NCI-H226 (cell line): ENCODE data around the gene ACTN4.

Experiments
- DNase-seq: peaks from one replicate; pipeline ENCODE4 v3.0.0-alpha.2; 2015

ACTN4 gene

GRCh38 chr19:38638461-38638860 lies 9.0 kb upstream of the ACTN4 start:
- no peak for DNase-seq

- no peak for DNase-seq
Observed at GRCh38 chr19:38639679-38640078, 7.8 kb upstream of the ACTN4 start.

DNA sequence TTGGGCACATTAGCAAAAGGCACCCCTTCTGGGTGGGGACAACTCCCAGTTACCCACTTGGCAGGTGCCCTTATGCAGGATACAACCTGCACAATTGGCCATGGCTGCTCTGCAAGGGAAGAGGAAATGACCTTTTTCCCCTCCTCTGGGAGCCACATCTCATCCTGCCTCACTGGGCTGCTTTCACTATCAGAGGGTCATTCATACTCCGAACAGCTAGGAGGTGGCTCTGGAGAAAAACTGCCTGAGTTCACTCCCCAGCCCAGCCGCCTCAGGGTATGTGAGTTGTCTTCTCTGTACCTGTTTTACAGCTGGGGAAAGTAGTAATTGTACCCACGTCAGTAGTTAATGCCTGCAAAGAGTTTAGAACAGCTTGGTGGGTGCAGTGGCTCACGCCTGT lies 7.1 kb upstream of the ACTN4 start:
- DNase-seq = no peak

GRCh38 chr19:38642176-38642575 lies 5.3 kb upstream of the ACTN4 start:
- no peak for DNase-seq

DNA sequence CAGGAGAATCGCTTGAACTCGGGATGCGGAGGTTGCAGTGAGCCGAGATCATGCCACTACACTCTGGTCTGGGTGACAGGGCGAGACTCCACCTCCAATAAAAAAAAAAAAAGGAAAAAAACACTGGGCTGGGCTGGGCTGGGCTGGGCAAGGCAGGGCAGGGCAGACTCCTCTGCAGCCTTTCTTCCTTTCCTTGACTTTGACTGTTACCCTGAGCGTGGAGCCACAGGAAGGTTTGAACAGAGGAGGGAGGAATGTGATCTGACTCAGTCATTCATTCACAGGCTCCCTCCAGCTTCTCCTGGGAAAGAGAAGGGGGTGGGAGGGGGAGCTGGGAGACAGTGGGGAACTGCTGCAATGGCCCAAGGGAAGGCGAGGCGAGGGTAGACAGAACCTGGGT lies 2.7 kb upstream of the ACTN4 start:
- DNase-seq = no peak

- no peak for DNase-seq
Observed at GRCh38 chr19:38647966-38648768, 718 bp downstream of the ACTN4 start.

DNA sequence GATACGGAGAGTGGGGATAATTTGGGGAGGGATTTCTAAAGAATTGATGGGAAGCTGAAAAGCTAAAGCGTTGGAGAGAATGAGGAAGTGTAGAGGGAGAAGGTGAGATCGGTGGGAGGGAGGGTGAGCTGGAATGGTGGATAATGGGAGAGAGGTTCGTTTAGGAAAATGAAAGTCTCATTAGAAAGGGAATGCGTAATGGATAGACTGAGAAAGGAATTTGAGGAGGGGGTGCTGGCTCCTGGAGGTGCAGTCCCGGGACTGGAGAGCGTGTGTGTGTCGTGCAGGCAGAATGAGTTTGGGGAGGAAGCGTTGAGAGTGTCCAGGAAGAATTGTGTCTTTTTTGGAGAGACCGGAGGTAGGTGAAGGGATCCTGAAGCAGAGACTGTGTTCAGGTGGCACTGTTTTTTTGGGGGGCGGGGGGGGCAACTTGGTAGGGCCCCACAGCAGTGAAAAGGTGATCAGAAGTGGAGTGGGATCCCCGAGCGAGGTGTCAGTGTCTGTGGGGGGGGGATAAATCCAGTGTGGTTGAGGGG lies 1.4 kb downstream of the ACTN4 start:
- no peak for DNase-seq

- DNase-seq = peak; percentile 82
Observed at GRCh38 chr19:38649305-38650171, 2.1 kb downstream of the ACTN4 start.

- DNase-seq = no peak
Observed at GRCh38 chr19:38650172-38650775, 2.8 kb downstream of the ACTN4 start.

- DNase-seq = peak; percentile 38
Observed at GRCh38 chr19:38650911-38651584, 3.6 kb downstream of the ACTN4 start.

GRCh38 chr19:38653028-38653571 lies 5.7 kb downstream of the ACTN4 start:
- no peak for DNase-seq

DNA sequence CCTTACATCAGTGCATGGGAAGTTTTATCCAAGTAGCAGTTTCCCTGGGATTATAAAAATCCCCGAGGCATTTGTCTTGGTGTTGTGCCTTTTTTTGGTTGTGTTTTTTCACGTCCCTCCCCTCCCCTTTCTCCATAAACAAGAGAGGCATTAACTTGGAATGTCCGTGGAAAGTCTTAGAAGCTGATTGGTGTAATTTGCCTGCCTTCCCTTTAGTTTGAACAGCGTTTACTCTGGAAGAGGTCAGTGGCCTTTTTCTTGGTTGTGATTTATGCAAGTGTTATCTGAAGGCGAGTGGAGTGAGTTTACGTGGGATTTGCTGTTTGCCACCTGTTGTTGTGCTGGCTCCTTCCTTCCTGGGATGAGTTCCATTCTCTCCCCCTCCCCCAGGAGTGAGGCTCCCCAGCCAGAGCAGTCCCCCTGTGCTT lies 7.2 kb downstream of the ACTN4 start:
- peak; percentile 28 for DNase-seq

DNA sequence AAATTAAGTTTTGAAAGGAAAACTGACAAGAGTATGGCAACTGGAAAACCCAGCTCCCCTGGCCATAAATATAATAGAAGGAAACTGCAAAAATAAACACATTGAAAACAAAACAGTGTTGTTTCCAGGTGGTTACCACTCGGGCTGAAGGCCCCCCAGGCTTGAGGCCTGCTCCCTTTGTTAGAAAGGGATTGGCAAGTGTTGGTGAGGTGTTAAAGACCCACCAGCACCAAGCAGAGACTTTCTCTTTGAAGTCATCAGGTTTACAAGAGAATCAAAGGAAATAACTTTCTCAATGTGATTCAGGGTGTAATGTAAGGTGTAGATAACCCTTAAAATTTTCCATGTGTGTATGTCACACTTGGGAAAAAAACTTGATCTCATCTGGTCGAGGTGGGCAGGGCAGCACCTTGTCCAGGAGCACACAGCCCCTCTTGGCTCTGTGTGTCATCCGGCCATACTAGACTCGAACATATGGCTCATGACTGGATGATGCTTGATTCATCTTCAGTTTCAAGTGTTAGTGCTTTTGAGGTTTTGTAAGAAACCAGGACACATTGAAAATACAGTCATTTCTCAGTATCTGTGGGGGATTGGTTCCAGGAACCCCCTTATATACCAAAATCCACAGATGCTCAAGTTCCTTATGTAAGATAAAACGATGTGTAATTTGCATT lies 7.8 kb downstream of the ACTN4 start:
- DNase-seq = peak; percentile 39

DNA sequence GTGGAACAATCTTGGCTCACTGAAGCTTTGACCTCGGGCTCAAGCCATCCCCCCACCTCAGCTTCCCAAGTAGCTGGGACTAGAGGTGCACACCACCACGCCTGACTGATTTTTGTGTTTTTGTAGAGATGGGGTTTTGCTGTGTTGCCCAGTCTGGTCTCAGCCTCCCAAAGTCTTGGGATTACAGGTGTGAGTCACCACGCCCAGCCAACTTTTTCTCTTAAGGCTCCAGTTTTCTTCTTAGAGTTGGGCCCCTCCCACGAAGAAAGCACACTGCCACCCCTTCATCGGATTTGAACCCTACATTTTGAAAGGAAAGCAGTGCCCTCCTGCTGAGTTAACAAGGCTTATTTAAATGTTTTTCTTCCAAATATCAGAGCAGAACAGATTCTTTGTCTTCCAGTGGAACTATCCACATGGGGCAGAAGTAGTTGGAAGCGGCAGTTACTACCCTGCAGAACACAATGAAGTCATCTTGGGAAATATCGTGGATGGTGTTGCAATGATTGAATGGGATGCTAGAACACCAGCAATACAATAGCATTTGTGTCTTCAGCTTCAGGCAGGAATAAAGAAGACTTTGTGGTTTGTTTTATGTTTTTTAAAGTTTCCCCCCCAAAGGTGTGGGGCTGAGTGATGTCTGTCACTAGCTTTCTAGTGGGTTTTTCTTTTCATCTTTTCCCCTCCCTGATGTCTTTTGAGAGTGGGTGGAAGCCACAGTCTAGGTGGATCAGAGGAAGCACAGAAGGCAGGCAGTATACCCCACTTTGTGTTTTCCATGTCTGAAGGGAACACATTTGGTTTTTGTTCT lies 8.9 kb downstream of the ACTN4 start:
- peak; percentile 49 for DNase-seq

- peak; percentile 89 for DNase-seq
Observed at GRCh38 chr19:38657633-38658222, 10.3 kb downstream of the ACTN4 start.

GRCh38 chr19:38658462-38659306 lies 11.2 kb downstream of the ACTN4 start:
- peak; percentile 97 for DNase-seq

DNA sequence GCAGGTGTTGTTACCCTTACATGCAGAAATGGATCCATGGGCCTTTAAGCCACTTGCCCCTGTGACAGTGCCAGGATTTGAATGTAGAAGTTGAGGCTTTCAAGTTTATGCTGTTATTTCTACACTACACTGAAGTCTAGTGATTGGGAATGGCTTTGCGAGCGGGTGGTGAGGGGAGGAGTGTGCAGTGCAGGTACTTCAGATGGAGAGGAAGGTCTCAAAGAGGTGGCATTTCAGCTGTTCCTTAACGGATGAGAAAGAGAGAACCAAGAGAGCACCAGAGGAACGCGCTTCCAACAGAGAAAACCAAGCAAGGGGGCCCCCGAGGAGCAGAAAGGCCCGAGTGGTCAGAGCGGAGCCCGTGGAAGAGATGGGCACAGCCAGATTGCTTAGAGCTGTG lies 13.3 kb downstream of the ACTN4 start:
- DNase-seq = no peak

GRCh38 chr19:38661136-38661535 lies 13.7 kb downstream of the ACTN4 start:
- DNase-seq = no peak

DNA sequence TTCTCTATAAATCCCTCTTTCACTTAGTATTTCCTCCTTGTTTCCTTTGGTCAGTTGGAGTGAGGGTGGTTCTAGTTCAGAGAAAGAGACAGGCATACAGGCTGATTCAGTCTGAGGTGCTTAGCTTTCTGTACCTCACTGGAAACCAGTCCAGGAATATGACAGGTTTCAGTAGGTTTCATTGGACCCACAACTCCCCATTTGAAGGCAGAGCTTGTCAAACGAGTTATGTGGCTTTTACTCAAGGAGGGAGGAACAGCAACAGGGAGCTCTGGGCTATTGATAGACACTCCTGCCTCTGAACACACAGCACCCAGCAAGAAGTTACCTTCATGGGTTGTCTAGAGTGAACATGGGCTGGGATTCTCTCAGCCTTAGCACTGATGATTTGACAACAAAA lies 14.5 kb downstream of the ACTN4 start:
- no peak for DNase-seq
